ENCODE measurements around the gene ECT2L.

- TF ChIP-seq, protein P1, sequence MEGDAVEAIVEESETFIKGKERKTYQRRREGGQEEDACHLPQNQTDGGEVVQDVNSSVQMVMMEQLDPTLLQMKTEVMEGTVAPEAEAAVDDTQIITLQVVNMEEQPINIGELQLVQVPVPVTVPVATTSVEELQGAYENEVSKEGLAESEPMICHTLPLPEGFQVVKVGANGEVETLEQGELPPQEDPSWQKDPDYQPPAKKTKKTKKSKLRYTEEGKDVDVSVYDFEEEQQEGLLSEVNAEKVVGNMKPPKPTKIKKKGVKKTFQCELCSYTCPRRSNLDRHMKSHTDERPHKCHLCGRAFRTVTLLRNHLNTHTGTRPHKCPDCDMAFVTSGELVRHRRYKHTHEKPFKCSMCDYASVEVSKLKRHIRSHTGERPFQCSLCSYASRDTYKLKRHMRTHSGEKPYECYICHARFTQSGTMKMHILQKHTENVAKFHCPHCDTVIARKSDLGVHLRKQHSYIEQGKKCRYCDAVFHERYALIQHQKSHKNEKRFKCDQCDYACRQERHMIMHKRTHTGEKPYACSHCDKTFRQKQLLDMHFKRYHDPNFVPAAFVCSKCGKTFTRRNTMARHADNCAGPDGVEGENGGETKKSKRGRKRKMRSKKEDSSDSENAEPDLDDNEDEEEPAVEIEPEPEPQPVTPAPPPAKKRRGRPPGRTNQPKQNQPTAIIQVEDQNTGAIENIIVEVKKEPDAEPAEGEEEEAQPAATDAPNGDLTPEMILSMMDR (IDR thresholded peaks at IDR 0.05): no peak
- TF ChIP-seq POLR2A (IDR thresholded peaks at IDR 0.05) (no peak), POLR2AphosphoS5 (IDR thresholded peaks at IDR 0.05) (no peak)
Measured at GRCh38 chr6:138787138-138787537, 8.7 kb upstream of the ECT2L start.
